GM19468 (cell line): ENCODE data around the gene AKR7A3.
"Not testable (repeated sequence)": the region's sequence is repeated elsewhere in the genome, so short reads cannot be mapped to it uniquely, and the experiment has no call there.

Experiments
- ATAC-seq: cut with Tn5 transposase; IDR thresholded peaks from one replicate; pipeline ENCODE4 v1.9.1; 2021; ENCODE audit warnings: mild to moderate bottlenecking, moderate library complexity, moderate number of reproducible peaks; ENCODE audit not compliant: unreplicated experiment; ENCODE audit errors: extremely low read depth

AKR7A3 gene

GRCh38 chr1:19288324-19289241, at the start of gene AKR7A3:
TSS of gene AKR7A3 (minus strand) at chr1:19288770. CDS start at chr1:19288709, 61 bp downstream.
- not testable (repeated sequence) for ATAC-seq

DNA sequence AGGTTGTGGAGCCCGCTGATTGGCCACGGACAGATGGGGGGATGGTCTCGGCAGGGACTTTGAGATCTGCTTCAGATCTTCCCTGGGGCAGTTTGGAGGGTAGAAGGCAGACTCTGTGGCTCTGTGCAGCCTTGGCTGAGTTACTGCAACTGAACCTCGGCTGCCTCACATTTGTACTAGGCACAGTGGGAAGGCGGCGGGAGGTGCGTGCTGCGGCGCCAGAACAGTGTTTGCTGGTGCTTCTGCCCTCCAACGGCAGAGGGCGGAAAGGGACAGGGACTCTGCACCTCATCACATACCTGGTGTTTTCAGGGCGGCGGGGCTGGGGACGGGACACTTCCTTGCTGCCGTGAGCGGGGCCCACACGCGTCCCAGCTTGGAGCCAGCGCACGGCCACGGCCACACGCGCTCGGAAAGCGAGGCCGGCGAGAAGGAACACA, 49.8 kb upstream of the AKR7A3 start:
- ATAC-seq = no peak

- ATAC-seq = no peak
Measured at GRCh38 chr1:19337289-19337688, 48.7 kb upstream of the AKR7A3 start.

DNA sequence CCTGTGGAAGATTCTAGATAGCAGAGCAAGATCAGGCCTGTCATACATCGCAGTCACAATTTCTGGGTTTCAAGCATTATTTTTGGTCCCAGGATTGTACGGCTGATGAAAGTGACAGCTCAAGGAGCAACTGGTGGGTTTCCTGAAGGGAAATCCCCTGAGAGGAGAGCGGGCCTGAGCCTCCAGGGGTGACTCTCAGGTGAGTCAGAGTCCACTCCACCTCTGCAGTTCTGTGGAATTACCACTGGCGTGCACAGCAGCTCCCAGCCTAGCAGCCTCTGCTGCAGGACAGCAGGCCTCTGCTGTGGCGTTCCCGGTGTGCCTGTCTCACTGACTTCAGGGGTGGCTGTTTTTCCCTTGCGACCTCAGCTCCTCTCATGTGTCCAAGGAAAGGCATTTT, 48.0 kb upstream of the AKR7A3 start:
- ATAC-seq = no peak

GRCh38 chr1:19333587-19334354, 45.2 kb upstream of the AKR7A3 start:
- no peak for ATAC-seq

DNA sequence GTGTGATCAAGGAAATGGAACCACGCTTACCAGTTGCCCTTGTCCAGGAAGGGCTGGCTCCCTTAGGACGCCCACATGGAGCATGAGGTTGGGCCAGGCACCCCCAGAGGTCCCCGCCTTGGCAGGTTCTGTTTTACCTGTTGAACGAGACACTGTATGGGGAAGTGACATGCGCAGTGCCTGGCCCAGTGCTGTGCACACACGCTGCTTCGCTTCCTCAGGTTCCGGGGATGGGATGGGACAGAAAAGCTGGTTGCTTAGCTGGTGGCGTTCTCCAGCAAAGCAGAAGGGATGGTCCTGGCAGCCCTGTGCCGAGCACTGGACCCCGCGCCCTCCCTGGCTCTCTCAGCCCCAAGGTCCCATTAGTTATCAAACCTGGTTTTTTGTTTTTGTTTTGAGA, 44.3 kb upstream of the AKR7A3 start:
- no peak for ATAC-seq

DNA sequence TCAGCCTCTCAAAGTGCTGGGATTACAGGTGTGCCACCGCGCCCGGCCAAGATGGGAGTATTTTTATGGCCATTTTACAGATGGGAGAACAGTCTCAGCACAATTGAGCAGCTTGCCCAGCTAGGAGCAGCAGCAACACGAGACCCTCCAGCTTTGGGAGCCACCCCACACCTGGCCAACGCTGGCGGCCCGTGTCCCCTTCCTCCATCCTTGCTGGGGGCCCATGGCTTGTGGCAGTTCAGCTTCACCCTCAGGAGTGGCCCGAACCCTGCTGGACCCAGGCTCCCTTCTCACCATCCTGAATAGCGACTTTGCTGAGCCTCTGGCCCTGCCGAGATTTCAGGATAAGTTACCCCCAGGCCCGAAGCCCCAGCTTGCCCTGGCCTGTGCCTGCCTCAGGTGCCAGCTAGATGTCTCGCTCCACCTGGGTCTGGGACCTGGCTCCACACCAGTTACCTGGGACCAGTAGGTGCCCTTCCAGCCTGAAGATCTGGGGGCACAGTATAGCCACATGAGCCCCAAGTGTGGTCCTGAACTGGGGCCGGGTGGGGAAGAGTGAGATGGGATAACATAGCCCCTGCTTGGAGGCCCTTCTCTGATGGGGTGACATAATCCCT, 42.8 kb upstream of the AKR7A3 start:
- ATAC-seq = no peak

DNA sequence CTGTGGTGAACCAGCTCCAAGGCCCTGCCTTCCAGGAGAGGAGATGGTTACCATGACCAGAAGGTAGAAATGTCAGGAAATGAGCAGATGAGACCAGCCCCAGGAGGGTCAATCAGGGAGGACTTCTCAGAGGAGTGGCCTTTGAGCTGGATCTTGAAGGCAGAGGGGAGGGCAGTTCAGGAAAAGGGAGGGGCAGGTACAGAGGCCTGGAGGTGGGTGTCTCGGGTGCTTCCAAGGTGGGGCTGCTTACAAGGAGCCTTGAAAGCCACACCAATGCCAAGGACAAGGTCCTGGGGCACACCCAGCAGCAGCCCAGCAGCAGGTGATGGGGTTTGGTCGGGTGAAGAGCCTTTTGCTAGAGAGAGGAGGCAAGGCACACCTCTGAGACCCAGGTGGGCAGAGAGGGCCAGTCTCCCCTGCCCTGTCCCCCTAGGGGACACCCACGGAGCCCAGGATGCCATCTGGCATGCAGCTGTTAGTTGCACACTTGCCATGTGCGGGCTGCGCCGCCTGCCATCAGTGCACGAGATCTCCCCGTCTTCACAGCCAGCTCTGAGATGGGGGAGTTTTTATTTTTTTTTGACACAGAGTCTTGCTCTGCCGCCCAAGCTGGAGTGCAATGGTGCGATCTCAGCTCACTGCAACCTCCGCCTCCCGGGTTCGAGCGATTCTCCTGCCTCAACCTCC, 42.0 kb upstream of the AKR7A3 start:
- no peak for ATAC-seq

DNA sequence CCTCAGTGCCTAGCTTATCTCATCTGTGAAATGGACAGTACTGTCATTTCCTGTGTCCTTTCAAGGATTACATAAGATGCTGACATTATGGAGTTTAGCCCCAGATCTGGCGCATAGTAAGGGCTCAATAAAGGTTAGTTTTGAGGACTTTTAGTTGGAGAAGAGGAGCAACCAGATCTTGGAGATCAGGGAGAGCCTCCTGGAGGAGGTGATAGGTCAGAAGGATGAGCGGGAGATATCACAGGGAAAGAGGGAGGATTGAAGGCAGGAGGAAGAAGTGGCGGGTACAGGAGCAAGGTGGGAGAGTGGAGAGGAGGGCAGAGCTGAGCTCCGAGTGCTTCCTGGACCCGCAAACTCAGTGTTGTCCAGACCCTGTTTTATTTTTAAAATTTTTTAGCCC, 41.0 kb upstream of the AKR7A3 start:
- no peak for ATAC-seq

- no peak for ATAC-seq
Measured at GRCh38 chr1:19329188-19329587, 40.6 kb upstream of the AKR7A3 start.

GRCh38 chr1:19328486-19328885, 39.9 kb upstream of the AKR7A3 start:
- ATAC-seq = no peak

- ATAC-seq = no peak
Measured at GRCh38 chr1:19327736-19328135, 39.2 kb upstream of the AKR7A3 start.

GRCh38 chr1:19327301-19327700, 38.7 kb upstream of the AKR7A3 start:
- no peak for ATAC-seq

- no peak for ATAC-seq
Measured at GRCh38 chr1:19326748-19327065, 38.1 kb upstream of the AKR7A3 start.

- ATAC-seq = no peak
Measured at GRCh38 chr1:19325958-19326747, 37.6 kb upstream of the AKR7A3 start.

GRCh38 chr1:19325368-19325957, 36.9 kb upstream of the AKR7A3 start:
- ATAC-seq = no peak

GRCh38 chr1:19324665-19324990, 36.1 kb upstream of the AKR7A3 start:
- ATAC-seq = no peak

DNA sequence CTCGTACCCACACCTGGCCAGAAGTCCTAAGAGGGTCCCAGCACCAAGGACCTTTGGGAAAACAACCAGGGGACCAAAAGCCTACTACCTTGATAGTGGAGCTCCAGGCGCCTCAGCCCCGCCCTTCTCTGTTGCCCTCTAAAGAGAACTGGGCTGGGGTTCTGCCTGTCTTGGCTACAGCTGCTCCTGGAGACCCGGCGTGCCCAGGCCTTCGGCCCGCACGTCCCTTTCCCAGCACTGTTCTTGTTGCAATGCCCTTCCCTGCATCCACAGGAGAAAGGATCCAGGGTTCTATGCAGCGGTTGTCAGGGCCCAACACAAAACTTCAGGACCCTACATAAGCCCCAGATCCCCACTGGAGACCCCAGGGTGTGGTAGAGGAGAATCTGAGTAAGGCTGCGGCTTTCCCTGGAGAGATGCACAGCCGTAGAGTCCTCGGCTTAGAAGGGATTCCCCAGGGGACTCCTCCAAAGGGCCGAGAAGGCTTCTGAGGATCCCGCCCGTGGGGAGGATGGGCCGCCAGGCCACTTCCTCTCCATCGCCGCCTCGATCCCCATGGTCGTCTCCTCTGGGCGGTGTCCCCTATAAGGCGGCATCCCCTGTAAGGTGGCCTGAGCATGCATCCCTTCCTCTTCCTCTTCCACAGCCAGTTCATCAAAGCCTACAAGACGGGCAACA, 35.6 kb upstream of the AKR7A3 start:
- ATAC-seq = no peak

GRCh38 chr1:19322481-19322880, 33.9 kb upstream of the AKR7A3 start:
- ATAC-seq = no peak
